Stimulated activated CD4-positive, alpha-beta T cell treated with anti-CD3 and anti-CD28 coated beads, Interleukin-1b, Interleukin-23, amount 100 ng/mL, for 4 hours (primary cell): Measurements from ENCODE around the gene CACNG8.
"Not testable (repeated sequence)": the region's sequence is repeated elsewhere in the genome, so short reads cannot be mapped to it uniquely, and the experiment has no call there.

ENCODE experiments used
- DNase-seq, 2 donors: peaks; one replicate each; pipeline ENCODE4 v3.0.0-alpha.2; 2020; ENCODE audit warnings: low read depth in 2 of 2

The CACNG8 gene

DNA sequence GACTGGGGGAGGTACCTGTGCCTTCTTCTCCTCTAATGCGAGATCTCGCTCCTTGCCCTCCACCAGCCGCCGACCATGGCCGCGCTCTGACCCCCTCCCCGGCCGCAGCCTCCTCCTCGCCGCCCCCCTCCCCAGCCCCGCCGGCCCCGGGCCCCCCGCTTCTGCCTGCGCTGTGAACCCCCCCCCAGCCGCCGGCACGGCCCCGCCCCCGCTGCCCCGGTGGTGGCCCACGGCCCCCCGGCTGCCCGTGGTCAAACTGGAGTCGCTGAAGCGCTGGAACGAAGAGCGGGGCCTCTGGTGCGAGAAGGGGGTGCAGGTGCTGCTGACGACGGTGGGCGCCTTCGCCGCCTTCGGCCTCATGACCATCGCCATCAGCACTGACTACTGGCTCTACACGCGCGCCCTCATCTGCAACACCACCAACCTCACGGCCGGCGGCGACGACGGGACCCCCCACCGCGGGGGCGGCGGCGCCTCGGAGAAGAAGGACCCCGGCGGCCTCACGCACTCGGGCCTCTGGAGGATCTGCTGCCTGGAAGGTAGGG, at the start of gene CACNG8:
Gene CACNG8 (plus strand): TSS at position 51 of the 545 bp plus-strand sequence.
- no peak for DNase-seq

DNA sequence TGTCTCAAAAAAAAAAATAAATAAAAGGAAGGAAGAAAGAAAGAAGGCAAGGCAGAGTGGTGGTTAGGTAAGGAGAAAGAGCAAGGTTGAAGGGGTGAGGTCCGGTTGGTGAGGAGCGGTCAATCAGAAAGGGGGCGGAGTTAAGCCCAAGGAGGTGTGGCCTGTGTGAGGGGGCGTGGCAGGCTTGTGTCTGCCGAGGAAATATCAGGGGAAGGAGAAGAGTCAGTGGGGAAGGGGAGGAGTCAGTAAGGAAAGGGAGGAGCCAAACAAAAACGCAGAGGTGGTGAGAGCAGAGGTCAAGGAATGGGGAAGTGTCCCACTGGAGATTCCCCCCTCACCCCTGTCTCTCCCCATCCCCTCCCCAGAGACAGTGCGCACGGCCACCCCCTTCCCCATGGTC, 47.7 kb upstream of the CACNG8 start:
- DNase-seq = no peak

DNA sequence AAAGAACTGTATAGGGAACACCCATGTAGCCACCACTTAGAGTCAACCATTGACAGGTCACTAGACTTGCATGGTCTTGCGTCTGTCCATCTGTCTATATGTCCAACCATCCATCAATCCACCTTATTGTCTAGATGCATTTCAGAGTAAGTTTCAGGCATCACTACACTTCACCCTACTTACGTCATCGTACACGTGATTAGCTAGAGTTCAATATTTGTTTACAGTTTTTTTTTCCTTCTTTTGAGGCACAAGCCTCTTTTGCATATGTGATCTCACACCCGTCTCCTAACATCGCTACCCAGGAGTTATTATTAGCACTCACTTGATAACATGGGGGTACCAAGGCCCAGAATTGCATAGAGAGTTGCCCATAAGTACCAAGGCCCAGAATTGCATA, 46.7 kb upstream of the CACNG8 start:
- no peak for DNase-seq

DNA sequence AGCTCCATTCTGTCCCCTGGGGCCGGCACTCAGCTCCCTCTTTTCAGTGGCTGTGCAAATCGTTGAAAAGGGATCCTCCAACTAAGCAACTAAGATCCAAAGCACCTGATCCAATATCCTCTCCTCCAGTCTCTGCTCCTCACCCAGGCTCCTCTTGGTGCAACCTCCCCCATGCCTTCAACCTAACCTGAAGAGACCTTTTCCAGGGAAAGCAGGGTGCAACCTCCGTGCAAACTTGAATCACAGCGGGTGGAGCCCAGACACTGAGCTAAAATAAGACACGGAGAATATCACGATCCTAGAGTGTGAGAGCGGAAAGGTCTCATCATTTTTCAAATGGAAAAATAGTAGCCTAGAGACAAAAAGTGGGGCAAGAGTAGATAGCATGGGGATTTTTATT, 45.4 kb upstream of the CACNG8 start:
- DNase-seq = no peak

DNA sequence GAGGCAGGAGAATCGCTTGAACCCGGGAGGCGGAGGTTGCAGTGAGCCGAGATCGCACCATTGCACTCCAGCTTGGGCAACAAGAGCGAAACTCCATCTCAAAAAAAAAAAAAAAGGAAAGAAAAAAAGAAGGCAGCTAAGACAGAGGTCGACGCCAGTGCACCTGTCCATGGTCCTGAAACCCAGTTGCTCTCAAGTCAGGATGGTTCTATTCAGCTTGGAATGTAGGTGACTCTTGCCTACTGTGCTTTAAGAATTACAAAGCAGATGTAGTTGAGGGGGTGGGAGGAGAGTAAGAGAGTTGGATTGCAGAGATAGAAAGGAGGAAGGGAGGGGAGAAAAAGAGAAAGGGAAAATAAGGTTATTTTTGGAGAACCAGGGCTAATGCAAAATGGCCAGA, 35.0 kb upstream of the CACNG8 start:
- DNase-seq = peak; percentile 3 to 21

DNA sequence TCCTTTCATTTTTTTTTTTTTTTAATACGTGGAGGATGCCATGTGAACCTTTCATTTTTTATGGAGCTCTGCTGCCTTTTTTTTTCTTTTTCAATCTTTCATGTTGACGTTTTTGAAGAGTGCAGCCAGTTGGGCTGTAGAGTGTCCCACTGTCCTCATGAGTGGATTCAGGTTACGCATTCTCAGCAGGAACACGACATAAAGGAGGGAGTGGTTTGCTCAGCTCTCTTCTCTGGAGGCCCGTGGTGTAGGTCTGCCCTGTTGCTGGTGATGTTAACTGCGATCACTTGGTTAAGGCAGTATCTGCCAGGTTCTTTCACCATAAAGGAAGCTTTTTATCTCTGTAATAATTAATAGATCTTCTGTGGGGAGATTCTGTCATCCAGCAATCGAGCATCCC, 26.7 kb upstream of the CACNG8 start:
- DNase-seq = no peak

DNA sequence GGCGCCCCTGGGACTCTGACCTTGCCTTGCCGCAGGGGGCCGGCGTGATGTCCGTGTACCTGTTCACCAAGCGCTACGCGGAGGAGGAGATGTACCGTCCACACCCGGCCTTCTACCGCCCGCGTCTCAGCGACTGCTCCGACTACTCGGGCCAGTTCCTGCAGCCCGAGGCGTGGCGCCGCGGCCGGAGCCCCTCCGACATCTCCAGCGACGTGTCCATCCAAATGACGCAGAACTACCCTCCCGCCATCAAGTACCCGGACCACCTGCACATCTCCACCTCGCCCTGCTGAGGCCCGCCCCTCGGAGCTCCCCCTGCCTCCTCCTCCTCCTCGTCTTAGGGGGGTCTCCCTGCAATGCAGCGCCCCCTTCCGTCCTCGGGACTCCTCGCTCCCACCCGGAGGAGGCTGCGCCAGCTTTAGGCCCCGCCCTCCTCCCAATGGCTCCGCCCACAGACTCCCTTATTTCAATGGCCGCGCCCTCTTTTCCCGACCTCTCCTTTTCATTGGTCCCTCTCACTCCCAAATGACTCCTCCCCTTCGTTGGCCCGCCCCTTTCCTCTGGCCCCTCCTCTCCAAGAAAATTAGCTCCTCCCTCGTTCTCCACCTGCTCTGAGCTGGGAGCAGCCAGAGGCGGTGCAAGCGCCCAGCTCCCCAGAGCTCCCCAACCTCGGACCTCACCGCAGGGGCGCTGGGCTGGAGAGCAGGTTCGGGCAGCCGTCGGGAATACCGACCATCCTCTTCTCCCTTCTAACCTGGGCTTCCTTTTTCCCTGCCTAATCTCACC, 20.5 kb upstream of the CACNG8 start:
- no peak for DNase-seq

DNA sequence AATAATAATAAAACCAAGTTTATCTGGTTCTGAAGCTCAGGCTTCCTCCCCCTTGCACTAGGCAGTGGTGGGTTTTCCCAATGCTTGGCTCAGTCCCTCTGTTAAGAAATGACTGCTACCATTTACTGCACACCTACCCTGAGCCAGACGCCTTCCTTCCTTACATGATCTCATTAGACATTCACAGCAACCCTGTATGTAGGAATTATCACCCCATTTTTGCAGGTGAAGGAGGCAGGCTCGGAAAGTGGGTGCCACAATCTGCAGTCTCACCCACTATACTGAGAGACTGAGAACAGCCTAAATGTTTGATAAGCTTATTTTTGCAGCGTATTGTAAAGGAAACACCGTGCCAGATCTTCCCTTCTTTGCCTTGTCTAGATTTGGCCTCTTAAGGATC, 18.3 kb upstream of the CACNG8 start:
- no peak for DNase-seq

DNA sequence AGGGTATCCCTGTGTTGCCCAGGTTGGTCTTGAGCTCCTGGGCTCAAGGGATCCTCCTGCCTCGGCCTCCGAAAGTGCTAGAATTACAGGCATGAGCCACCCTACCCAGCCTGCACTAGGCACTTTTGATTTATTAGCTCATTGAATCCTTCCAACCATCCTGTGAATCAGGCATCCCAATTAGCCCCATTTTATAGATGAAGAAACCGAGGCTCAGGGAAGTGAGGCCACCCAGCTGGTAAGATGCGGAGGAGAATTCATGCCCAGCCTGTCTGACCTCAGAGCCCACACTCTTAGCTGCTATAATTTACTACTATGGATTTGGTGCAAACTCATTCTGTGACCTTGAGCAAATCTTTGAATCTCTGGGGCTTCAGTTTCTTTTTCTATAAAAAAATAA, 17.8 kb upstream of the CACNG8 start:
- no peak for DNase-seq

DNA sequence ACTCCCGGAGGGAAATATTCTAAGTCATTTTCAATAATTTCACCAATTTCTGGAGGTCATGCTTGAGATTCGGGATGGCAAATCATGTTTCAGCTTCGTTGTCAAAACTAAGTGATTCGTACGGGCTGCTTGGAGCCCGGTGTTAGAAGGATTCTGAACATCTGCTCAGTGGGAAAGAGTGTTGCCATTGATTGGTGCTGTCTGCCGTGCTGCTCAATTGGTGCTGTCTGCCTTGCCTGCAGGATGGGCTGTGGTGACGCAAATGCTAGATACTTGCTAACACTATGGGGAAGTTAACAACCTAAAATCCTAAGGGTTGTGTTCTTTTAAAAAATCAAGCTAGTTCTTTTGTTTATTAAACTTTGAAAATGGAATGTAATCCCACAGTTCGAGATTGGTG, 17.3 kb upstream of the CACNG8 start:
- no peak for DNase-seq

DNA sequence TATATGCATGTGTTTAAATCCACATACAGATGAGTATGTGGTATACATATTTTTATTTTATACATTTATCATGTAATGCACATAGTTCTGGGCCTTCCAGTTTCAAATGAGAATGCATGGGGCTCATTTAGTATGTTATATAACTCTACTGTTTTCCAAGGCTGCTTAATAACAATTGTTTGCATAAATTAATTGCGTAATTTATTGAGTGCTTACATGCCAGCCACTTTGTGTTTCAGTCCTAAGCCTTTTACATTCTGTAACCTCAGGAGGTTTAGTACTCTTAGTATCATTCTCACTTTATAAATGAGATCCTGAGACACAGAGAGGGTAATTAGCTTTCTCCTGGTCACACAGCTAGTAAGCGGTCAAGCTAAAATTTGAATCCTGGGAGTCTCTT, 16.7 kb upstream of the CACNG8 start:
- no peak for DNase-seq

DNA sequence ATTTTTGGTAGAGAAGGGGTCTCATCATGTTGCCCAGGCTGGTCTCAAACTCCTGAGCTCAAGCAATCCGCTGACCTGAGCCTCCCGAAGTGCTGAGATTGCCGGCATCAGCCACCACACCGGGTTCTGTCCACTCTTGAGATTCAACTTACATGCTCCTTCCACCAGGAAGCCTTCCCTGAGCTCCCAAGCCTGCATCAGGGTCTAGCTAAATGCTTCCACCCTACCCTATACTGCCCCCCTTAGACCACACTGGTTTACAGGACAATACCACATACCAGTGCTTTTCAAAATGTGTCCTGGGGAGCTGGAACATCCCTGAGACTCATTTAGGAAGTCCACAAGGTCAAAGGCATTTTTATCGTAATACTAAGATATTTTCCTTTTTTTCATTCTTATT, 15.1 kb upstream of the CACNG8 start:
- DNase-seq = no peak

DNA sequence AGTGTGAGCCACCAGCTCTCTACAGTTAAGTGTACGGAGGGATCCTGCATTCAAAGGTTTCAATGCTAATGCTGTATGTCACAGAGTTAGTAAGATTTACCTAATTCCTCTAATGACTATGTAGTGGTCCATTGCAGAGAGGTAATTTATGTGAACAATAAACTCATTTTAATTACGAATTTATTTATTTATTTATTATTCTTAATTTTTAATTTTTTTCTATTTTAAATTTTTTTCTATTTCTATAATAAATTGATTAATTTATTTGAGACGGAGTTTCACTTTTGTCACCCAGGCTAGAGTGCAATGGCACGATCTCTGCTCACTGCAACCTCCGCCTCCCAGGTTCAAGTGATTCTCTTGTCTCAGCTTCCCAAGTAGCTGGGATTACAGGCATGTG, 14.1 kb upstream of the CACNG8 start:
- DNase-seq = not testable (repeated sequence)

DNA sequence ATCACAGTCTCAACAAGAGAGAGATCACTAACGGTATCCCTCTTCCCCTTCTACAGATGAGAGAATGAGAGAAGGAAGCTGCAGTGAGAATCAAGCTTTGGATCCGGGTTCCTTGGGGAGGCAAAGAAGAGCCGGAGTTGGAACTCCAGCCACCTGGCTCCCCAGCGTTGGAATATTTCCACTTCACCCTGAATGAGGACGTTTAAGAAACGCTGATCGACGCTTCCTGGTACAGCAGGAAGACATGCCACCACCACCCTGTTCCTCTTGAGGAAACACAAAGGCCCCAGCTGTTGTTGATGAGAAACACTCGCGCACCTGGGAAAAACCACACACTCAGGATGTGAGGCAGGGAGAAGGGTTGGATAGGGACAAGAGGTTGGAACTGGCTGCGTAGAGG, 11.3 kb upstream of the CACNG8 start:
- no peak for DNase-seq

DNA sequence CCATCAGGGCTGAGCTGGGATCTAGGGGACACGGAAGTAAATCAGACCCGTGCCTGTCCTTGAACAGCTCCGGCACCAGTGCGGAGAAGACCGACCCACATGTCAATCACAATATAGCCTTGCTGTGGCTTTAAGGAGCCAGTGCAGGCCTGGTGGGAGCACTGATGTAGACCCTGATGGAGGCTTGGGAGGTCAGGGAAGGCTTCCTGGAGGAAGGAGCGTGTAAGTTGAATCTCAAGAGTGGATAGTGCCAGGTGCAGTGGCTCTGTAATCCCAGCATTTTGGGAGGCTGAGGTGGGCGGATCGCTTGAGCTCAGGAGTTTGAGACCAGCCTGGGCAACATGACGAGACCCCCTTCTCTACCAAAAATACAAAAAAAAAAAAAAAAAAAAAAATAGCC, 10.8 kb upstream of the CACNG8 start:
- no peak for DNase-seq

DNA sequence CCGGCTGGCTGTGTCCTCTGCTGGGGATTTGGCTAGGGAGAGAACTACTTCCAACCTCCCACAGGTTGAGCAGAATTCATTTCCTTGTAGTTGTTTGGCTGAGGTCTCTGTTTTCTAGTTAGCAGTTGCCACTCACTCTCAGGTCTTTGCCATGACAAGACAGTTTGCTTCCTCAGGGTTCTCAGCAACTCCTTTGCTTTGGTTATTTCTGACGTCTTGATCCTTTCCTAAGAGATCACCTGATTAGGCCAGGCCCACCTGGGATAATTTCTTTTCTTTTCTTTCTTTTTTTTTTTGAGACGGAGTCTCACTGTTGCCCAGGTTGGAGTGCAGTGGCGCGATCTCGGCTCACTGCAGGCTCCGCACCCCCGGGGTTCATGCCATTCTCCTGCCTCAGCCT, 9.4 kb upstream of the CACNG8 start:
- DNase-seq = no peak

DNA sequence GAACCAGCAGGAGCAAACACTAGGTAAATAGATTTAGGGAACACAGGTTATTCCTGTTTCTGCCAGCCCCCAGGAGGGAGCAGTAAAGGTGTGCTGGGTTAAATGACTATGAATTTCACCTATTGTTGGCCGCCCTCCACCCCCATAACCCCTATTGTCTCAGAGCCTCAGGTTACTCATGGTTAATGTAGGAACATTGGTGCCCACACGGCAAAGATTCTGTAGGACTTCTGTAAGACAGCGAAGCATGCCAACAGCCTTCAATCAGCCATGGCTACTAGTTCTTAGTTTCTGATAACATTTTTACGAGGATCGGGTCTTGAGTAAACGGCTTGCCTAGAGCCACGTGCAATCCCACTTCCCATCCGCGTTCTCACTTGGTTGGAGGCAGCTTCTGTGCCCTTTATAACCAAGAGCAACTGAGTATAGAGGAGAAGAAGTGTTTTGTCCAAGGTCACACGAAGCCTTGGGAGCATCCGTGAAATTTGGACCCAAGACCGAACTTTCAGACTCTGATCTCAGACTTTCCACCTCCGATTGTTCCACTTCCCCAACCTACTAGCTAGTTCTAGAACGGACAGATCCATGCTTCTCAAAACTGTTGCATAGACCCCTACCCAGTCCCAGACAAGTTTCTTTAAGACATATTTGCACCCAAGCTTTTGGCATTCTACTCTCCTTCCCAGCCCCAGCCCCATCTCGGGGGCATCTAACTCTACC, 5.1 kb upstream of the CACNG8 start:
- DNase-seq = no peak

DNA sequence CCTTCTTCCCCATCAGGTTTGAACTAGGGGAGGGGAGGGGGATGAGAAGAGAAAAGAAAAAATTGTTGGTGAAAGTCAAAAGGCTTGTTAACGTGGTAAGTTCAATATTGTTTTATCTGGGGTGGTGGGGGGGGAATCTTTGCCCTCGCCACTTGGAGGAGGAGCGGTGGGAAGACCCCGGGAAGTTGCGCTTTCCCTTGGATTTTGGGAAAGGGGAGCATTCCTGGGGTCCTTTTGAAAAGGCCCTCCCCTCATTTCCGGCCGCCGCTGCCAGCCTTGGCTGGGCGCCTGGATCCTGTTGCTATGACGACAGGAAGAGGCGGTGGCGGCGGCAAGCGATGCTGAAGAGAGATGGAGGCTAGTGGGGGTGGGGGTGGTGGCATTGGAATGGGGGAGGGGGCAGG, 4.6 kb upstream of the CACNG8 start:
- no peak for DNase-seq

DNA sequence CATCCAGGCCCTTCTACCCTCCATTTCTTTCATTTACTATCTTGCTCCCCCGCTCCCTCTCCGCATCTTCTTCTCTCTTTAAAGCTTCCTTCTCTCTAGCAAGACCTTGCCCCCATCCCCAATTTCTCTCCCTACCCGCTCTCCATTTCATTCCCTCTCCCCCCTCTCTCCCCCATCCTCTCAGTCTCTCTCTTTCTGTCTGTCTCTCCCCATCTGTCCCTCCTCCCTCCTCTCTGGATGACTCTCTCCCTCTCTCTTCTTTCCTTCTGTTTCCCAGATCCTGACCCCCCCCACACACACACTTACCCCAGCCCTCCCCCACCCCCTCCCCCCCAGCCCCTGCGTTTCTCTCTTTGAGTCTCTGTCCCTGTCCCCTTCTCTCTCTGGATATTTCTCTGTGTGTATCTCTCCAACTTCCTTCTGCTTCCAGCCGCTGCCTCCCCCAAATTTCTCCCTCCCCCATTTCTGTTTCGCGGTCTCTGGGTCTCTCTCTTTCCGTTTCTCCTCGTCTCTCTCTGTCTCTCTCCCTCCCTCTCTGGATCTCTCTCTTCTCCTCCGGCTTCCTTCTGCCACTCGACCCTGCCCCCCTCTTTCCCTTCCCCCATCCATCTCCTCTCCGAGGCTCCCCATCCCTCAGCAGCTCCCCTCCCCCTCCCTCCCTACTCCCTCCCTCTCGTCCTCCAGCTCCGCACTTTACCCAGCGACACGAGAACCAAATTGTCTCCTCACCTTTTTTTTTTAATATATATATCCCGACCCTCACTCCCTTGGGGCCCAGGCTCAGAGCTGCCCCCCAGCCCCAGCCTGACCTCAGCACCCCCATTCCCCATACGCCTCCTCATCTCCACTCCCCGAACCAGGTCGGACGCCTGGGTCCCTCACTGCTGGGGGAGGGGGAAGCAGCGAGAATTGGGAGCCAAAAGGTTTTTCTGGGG, 3.6 kb upstream of the CACNG8 start:
- DNase-seq = no peak

DNA sequence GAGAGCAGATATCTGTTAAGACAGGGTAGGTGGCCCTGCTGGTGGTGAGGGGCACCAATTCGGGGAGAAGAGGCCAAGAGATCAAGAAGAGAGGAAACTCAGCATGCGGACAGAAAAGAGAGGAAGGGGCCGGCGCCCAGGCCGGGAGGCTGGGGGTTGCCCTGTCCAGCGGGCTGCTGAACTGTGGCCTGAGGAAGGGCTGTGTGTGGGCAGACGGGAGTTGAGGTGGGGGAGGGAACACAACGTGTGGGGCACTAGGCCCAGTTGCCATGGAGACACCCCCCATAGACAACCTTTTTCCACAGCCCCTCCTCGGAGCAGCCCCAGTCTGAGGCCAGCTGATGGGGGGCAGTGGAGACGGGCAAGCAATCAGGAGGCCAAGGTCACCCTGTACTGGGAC, 2.5 kb upstream of the CACNG8 start:
- no peak for DNase-seq

DNA sequence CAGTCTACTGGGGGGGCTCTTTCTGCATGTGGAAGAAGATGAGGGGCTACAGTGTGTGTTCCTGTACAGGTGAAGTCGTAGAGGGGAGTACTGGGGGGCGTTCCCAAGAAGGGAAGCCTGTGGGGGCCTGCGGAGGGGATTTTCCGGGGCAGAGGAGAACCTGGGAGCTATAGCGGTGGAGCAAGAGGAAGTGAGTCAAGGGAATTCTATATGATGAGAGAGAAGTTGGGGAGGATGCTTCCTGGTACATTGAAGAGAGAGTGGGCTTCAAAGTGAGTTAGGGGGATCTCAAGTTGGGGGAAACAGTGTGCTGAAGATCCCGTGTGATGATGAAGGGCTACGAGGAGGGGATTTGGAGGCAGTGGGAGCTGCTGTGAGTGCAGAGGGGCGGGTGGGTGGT, 1.9 kb upstream of the CACNG8 start:
- no peak for DNase-seq
